ENCODE measurements around the gene DPP8. TPM values are rescaled to one million over a fixed set of nuclear protein-coding genes. Genes with fewer than 3 reads are reported as not detected.
"Not testable (repeated sequence)": the region's sequence is repeated elsewhere in the genome, so short reads cannot be mapped to it uniquely, and the experiment has no call there.

The DPP8 gene
- total RNA-seq, 1 donor from 2014 or later = 30.8 TPM

DNA sequence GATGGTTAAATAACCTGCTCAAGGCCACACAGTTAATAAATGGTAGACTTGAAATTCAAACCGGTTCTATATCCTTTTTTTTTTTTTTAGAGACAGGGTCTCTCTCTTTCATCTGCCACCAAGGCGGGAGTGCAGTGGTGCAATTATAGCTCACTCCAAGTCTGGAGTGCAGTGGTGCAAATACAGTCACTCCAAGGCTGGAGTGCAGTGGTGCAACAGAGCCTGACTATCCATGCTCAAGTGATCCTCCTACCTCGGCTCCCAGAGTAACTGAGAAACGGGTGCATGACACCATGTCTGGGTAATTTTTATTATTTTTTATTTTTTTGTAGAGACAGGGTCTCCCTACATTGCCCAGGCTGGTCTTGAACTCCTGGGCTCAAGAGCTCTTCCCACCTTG lies 23.4 kb downstream of the DPP8 start:
- TF ChIP-seq CTCF (IDR thresholded peaks at IDR 0.05; ENCODE audit: insufficient read depth, low read length, poor library complexity, severe bottlenecking) = no peak
- H3K36me3 ChIP-seq (ENCODE audit: control insufficient read depth, insufficient read depth, low read length) = no peaks in the 10 kb centered on the region
- no peaks in the 10 kb centered on the region for H3K27me3 ChIP-seq (ENCODE audit: control insufficient read depth, insufficient read depth, low read length)
- H3K4me3 ChIP-seq (ENCODE audit: low read depth, low read length) = no peak overlapping the region
- DNase-seq (ENCODE audit: low read depth) = no peak

- no peaks in the 10 kb centered on the region for H3K36me3 ChIP-seq (ENCODE audit: control insufficient read depth, insufficient read depth, low read length)
- no peak for DNase-seq (ENCODE audit: low read depth)
- no peak overlapping the region for H3K4me3 ChIP-seq (ENCODE audit: low read depth, low read length)
- no peak for TF ChIP-seq CTCF (IDR thresholded peaks at IDR 0.05; ENCODE audit: insufficient read depth, low read length, poor library complexity, severe bottlenecking)
- no peaks in the 10 kb centered on the region for H3K27me3 ChIP-seq (ENCODE audit: control insufficient read depth, insufficient read depth, low read length)
These were observed 32.6 kb downstream of the DPP8 start for GRCh38 chr15:65484876-65485275.

DNA sequence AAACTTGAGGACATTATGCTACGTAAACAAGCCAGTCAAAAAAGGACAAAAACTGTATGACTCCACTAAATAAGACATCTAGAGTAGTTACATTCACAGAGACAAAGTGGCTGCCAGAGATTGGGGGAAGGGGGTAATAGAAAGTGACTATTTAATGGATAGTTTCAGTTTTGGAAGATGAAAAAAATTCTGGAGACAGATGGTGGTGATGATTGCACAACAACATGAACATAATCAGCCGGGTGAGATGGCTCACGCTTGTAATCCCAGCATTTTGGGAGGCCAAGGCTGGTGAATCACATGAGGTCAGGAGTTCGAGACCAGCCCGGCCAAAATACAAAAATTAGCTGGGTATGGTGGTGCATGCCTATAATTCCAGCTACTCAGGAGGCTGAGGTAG lies 40.6 kb downstream of the DPP8 start:
- no peak for DNase-seq (ENCODE audit: low read depth)
- H3K4me3 ChIP-seq (ENCODE audit: low read depth, low read length) = no peak overlapping the region
- no peak for TF ChIP-seq CTCF (IDR thresholded peaks at IDR 0.05; ENCODE audit: insufficient read depth, low read length, poor library complexity, severe bottlenecking)
- no peaks in the 10 kb centered on the region for H3K27me3 ChIP-seq (ENCODE audit: control insufficient read depth, insufficient read depth, low read length)
- H3K36me3 ChIP-seq (ENCODE audit: control insufficient read depth, insufficient read depth, low read length) = no peaks in the 10 kb centered on the region

- H3K4me3 ChIP-seq (ENCODE audit: low read depth, low read length) = no peak overlapping the region
- no peaks in the 10 kb centered on the region for H3K27me3 ChIP-seq (ENCODE audit: control insufficient read depth, insufficient read depth, low read length)
- no peaks in the 10 kb centered on the region for H3K36me3 ChIP-seq (ENCODE audit: control insufficient read depth, insufficient read depth, low read length)
- no peak for TF ChIP-seq CTCF (IDR thresholded peaks at IDR 0.05; ENCODE audit: insufficient read depth, low read length, poor library complexity, severe bottlenecking)
- DNase-seq (ENCODE audit: low read depth) = no peak
These were observed 46.6 kb downstream of the DPP8 start for GRCh38 chr15:65470866-65471265.

DNA sequence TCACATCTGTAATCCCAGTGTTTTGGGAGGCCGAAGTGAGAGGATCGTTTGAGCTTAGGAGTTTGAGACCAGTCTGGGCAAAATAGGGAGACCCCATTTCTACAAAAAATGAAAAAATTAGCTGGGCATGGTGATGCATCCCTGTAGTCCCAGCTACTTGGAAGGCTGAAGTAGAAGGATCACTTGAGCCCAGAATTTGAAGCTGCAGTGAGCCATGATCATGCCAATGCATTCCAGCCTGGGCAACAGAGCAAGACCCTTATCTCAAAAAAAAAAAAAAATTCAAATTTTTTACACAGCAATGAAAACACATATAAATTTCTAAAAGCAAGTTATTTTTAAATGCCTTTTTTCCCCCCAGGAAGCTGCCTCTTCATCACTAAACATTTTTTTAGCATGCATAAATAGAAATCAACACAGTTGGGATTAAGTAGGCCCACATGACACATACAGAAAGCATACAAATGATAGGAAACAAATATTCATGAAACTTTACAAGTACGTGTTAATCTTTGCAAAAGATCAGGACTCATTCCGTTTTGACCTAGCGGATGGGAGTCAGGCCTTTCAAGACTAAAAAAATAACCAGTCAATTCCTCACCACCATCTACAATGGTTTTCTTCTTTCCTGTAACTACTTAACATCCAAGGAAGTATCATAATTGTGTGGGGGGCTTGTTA lies 49.1 kb downstream of the DPP8 start:
- no peak for TF ChIP-seq CTCF (IDR thresholded peaks at IDR 0.05; ENCODE audit: insufficient read depth, low read length, poor library complexity, severe bottlenecking)
- H3K4me3 ChIP-seq (ENCODE audit: low read depth, low read length) = no peak overlapping the region
- H3K36me3 ChIP-seq (ENCODE audit: control insufficient read depth, insufficient read depth, low read length) = no peaks in the 10 kb centered on the region
- DNase-seq (ENCODE audit: low read depth) = no peak
- no peaks in the 10 kb centered on the region for H3K27me3 ChIP-seq (ENCODE audit: control insufficient read depth, insufficient read depth, low read length)

GRCh38 chr15:65466901-65467300 lies 50.6 kb downstream of the DPP8 start:
- TF ChIP-seq CTCF (IDR thresholded peaks at IDR 0.05; ENCODE audit: insufficient read depth, low read length, poor library complexity, severe bottlenecking) = no peak
- no peak for DNase-seq (ENCODE audit: low read depth)
- no peaks in the 10 kb centered on the region for H3K27me3 ChIP-seq (ENCODE audit: control insufficient read depth, insufficient read depth, low read length)
- H3K36me3 ChIP-seq (ENCODE audit: control insufficient read depth, insufficient read depth, low read length) = no peaks in the 10 kb centered on the region
- H3K4me3 ChIP-seq (ENCODE audit: low read depth, low read length) = no peak overlapping the region

- not testable (repeated sequence) for DNase-seq (ENCODE audit: low read depth); H3K4me3 ChIP-seq (ENCODE audit: low read depth, low read length); H3K27me3 ChIP-seq (ENCODE audit: control insufficient read depth, insufficient read depth, low read length); H3K36me3 ChIP-seq (ENCODE audit: control insufficient read depth, insufficient read depth, low read length)
These were observed 54.4 kb downstream of the DPP8 start for GRCh38 chr15:65463096-65463495.

Measured in kidney epithelial cell (primary cell).